HCT116 (cell line): ENCODE measurements around the gene LKAAEAR1. TPM values are rescaled to one million over a fixed set of nuclear protein-coding genes. Genes with fewer than 3 reads are reported as not detected.

Experiments
- ATAC-seq: fragments of 200-7000 bp; cut with Tn5 transposase; 2 replicates; pipeline ENCODE4 v1.9.1; 2020; ENCODE audit warnings: mild to moderate bottlenecking, moderate library complexity
- BruUV-seq: library from RNA; stranded (reverse); fragments of 400-500 nt; replicated peaks from 2 replicates; lab custom pipeline; 2021; lab: Mats Ljungman, UMichigan
- CTCF ChIA-PET: fragments of 300-600 bp; sonication (Branson Sonifier 250); formaldehyde crosslinking; loops from one replicate; lab custom pipeline; 2021; ENCODE audit warnings: antibody characterized with exemption; lab: Charles Lee
- POLR2A ChIA-PET: fragments of 300-600, 350-600 bp; sonication (Branson Sonifier 250); formaldehyde crosslinking; loops from one replicate; lab custom pipeline; 2021; ENCODE audit warnings: antibody characterized with exemption; lab: Charles Lee
- RAD21 ChIA-PET, 2 experiments: fragments of 300-600 bp; sonication (Branson Sonifier 250); formaldehyde crosslinking; loops; one replicate each; lab custom pipeline; 2023; ENCODE audit warnings: low total read pairs in 2 of 2; ENCODE audit not compliant: uncharacterized antibody in 2 of 2, unreplicated experiment in 2 of 2, low non-redundant PET in 1 of 2; lab: Charles Lee
- DNase-seq: peaks from one replicate; pipeline ENCODE4 v3.0.0-alpha.2; 2010; ENCODE audit warnings: low read depth, low spot score
- H2AFZ ChIP-seq: fragments of 200-600 bp; shearing (Covaris generic), sonication (generic); 2 replicates; pipeline ENCODE4 v1.6.1; 2017; ENCODE audit warnings: low read depth, mixed run types, mixed read lengths, antibody characterized with exemption, low read length; ENCODE audit not compliant: poor library complexity, severe bottlenecking
- H3K27ac ChIP-seq: 2 replicates; pipeline ENCODE4 v1.5.1; 2012; ENCODE audit warnings: low read depth, low read length
- H3K27me3 ChIP-seq: fragments of 200-600 bp; sonication (generic); 2 replicates; pipeline ENCODE4 v1.6.1; 2016; ENCODE audit warnings: mixed run types, low read length, mixed read lengths; ENCODE audit not compliant: insufficient read depth
- H3K36me3 ChIP-seq, 2 experiments: fragments of 200-500 bp in 1 of 2; fragments of 200-600 bp in 1 of 2; sonication (Bioruptor generic) in 1 of 2; sonication (generic) in 1 of 2; 2 replicates each; pipeline versions ENCODE4 v1.5.1 to v1.6.1; 2014 to 2016; ENCODE audit warnings: low read length in 2 of 2, inconsistent platforms in 1 of 2, mixed read lengths in 1 of 2, mixed run types in 1 of 2; ENCODE audit not compliant: insufficient read depth in 2 of 2, control insufficient read depth in 1 of 2
- H3K4me1 ChIP-seq, 2 experiments: fragments of 200-600 bp in 1 of 2; sonication (generic) in 1 of 2; 2 replicates each; pipeline versions ENCODE4 v1.5.1 to v1.6.1; 2012 to 2017; ENCODE audit warnings: low read length in 2 of 2, inconsistent platforms in 1 of 2, mild to moderate bottlenecking in 1 of 2, mixed read lengths in 1 of 2, mixed run types in 1 of 2, moderate library complexity in 1 of 2; ENCODE audit not compliant: insufficient read depth in 2 of 2, control insufficient read depth in 1 of 2
- H3K4me2 ChIP-seq: fragments of 200-600 bp; sonication (generic); 2 replicates; pipeline ENCODE4 v1.6.1; 2017; ENCODE audit warnings: mixed run types, low read length, mixed read lengths
- H3K4me3 ChIP-seq, 2 experiments: fragments of 200-600 bp in 1 of 2; sonication (generic) in 1 of 2; replicated peaks in 1 of 2; 2 replicates each; pipeline ENCODE4 v1.5.1; 2011 to 2016; ENCODE audit warnings: low read length in 2 of 2, control low read depth in 1 of 2, low read depth in 1 of 2, mild to moderate bottlenecking in 1 of 2, mixed read lengths in 1 of 2, mixed run types in 1 of 2
- H3K79me2 ChIP-seq: fragments of 200-600 bp; sonication (generic); 2 replicates; pipeline ENCODE4 v1.6.1; 2017; ENCODE audit warnings: mild to moderate bottlenecking, mixed run types, low read length, moderate library complexity, mixed read lengths; ENCODE audit not compliant: insufficient read depth
- H3K9ac ChIP-seq: fragments of 200-600 bp; sonication (generic); 2 replicates; pipeline ENCODE4 v1.6.1; 2016; ENCODE audit warnings: low read length, mixed read lengths
- H3K9me2 ChIP-seq: fragments of 200-600 bp; sonication (generic), shearing (Covaris generic); 2 replicates; pipeline ENCODE4 v1.6.1; 2017; ENCODE audit warnings: mixed run types, mild to moderate bottlenecking, moderate library complexity; ENCODE audit not compliant: insufficient read depth
- H3K9me3 ChIP-seq, 2 experiments: fragments of 200-500 bp in 1 of 2; fragments of 200-600 bp in 1 of 2; sonication (Bioruptor generic) in 1 of 2; sonication (generic) in 1 of 2; 2 replicates each; pipeline ENCODE4 v1.6.1; 2014 to 2017; ENCODE audit warnings: low read length in 2 of 2, mixed read lengths in 2 of 2, inconsistent platforms in 1 of 2, low read depth in 1 of 2, mild to moderate bottlenecking in 1 of 2, mixed run types in 1 of 2, moderate library complexity in 1 of 2; ENCODE audit not compliant: control insufficient read depth in 1 of 2, insufficient read depth in 1 of 2
- H4K20me1 ChIP-seq: fragments of 200-600 bp; sonication (generic), shearing (Covaris generic); 2 replicates; pipeline ENCODE4 v1.6.1; 2017; ENCODE audit warnings: mixed run types, mild to moderate bottlenecking, moderate library complexity; ENCODE audit not compliant: insufficient read depth
- CBX3 ChIP-seq: IDR thresholded peaks from 2 replicates; pipeline ENCODE4 v1.6.1; 2012; ENCODE audit warnings: low read depth
- CEBPB ChIP-seq: IDR thresholded peaks from 2 replicates; pipeline ENCODE4 v1.6.1; 2012; ENCODE audit warnings: low read depth
- ELF1 ChIP-seq: IDR thresholded peaks from 2 replicates; pipeline ENCODE4 v1.6.1; 2012; ENCODE audit warnings: low read depth, borderline replicate concordance
- EZH2 ChIP-seq: fragments of 200-600 bp; sonication (generic); IDR thresholded peaks from 2 replicates; pipeline ENCODE4 v1.6.1; 2017; ENCODE audit warnings: antibody characterized with exemption, mixed run types
- POLR2A ChIP-seq: IDR thresholded peaks from 2 replicates; pipeline ENCODE4 v1.7.0; 2011; ENCODE audit warnings: borderline replicate concordance; ENCODE audit not compliant: insufficient read depth, insufficient read length; ENCODE audit errors: extremely low read depth
- RAD21 ChIP-seq: IDR thresholded peaks from 2 replicates; pipeline ENCODE4 v1.6.1; 2012; ENCODE audit warnings: low read depth, mild to moderate bottlenecking
- SIN3A ChIP-seq: IDR thresholded peaks from 2 replicates; pipeline ENCODE4 v1.6.1; 2012; ENCODE audit warnings: low read depth
- SP1 ChIP-seq: IDR thresholded peaks from 2 replicates; pipeline ENCODE4 v1.6.1; 2012; ENCODE audit warnings: low read depth
- TCF7L2 ChIP-seq: IDR thresholded peaks from 2 replicates; pipeline ENCODE4 v1.7.0; 2011; ENCODE audit warnings: borderline replicate concordance, inconsistent platforms; ENCODE audit not compliant: insufficient read depth, insufficient read length; ENCODE audit errors: extremely low read depth
- YY1 ChIP-seq: IDR thresholded peaks from 2 replicates; pipeline ENCODE4 v1.6.1; 2011; ENCODE audit warnings: low read length, low read depth, moderate library complexity, mild to moderate bottlenecking; ENCODE audit not compliant: insufficient replicate concordance; ENCODE audit errors: extremely low read depth
- ZBTB33 ChIP-seq: IDR thresholded peaks from 2 replicates; pipeline ENCODE4 v1.6.1; 2011; ENCODE audit warnings: mild to moderate bottlenecking, low read length, moderate library complexity; ENCODE audit not compliant: insufficient replicate concordance; ENCODE audit errors: extremely low read depth
- ZFX ChIP-seq: fragments of 450-650 bp; IDR thresholded peaks from 2 replicates; pipeline ENCODE4 v1.6.1; 2017
- ZNF274 ChIP-seq: fragments of 200-500 bp; sonication (Bioruptor generic); IDR thresholded peaks from 2 replicates; pipeline ENCODE4 v1.6.1; 2014; ENCODE audit warnings: mild to moderate bottlenecking, low read depth, low read length, inconsistent platforms
- intact Hi-C: fragments of 100-400 bp; cut with micrococcal nuclease; formaldehyde crosslinking; loops from 2 replicates; pipeline ENCODE4 v1.10.0; 2022
- total RNA-seq: library from RNA; stranded (reverse); gene quantifications from one replicate; pipeline ENCODE4 v1.2.1, GENCODE V29; 2021; ENCODE audit not compliant: unreplicated experiment
- TF ChIP-seq, protein P1 (sequence below): IDR thresholded peaks from 2 replicates; pipeline ENCODE4 v1.6.1; 2012; ENCODE audit warnings: low read depth
- TF ChIP-seq, protein P2 (sequence below), 3 experiments: fragments of 200-600 bp in 1 of 3; sonication (generic) in 1 of 3; IDR thresholded peaks in 2 of 3; conservative IDR thresholded peaks in 1 of 3; 2 replicates each; pipeline ENCODE4 v1.5.1; 2012 to 2017; ENCODE audit warnings: low read depth in 2 of 3, low read length in 2 of 3, antibody characterized with exemption in 1 of 3, borderline replicate concordance in 1 of 3, control low read depth in 1 of 3, mild to moderate bottlenecking in 1 of 3, mixed read lengths in 1 of 3, mixed run types in 1 of 3, moderate library complexity in 1 of 3; ENCODE audit not compliant: insufficient read depth in 1 of 3
- TF ChIP-seq, protein P3 (sequence below): IDR thresholded peaks from 2 replicates; pipeline ENCODE4 v1.6.1; 2012

Gene LKAAEAR1
- total RNA-seq, 1 experiment from 2014 or later: not detected

- CTCF ChIA-PET: interaction anchor here (1.0 to 2.2 kb wide), 2 partner anchors 13 to 31 kb away, joined by 3 to 12 read pairs; partner anchors contain the start of gene LKAAEAR1
Observed at GRCh38 chr20:64070244-64070993, 13.8 kb downstream of the LKAAEAR1 start.

More at GRCh38 chr20:64070244-64070993, 13.8 kb downstream of the LKAAEAR1 start:
- Histone ChIP-seq H3K9ac (no peak overlapping the region), H3K9me2 (no peaks in the 10 kb centered on the region), H4K20me1 (no peaks in the 10 kb centered on the region), H3K9me3 (no peaks in the 10 kb centered on the region), H3K4me3 (no peak overlapping the region), H3K4me1 (peaks cover 21 to 22% of the 10 kb centered on the region in 2 experiments), H3K27me3 (no peaks in the 10 kb centered on the region), H3K27ac (no peak overlapping the region), H3K36me3 (no peaks in the 10 kb centered on the region), H3K4me2 (no peak overlapping the region), H2AFZ (no peak overlapping the region), H3K79me2 (no peaks in the 10 kb centered on the region)
- ATAC-seq (no peak), DNase-seq (no peak)
- ChIA-PET RAD21 (no interaction called here), POLR2A (no interaction called here)
- BruUV-seq: no TSS peak
- TF ChIP-seq ZFX (no peak), CEBPB (no peak), POLR2A (no peak), TCF7L2 (no peak), SP1 (no peak), RAD21 (no peak), ZNF274 (no peak), EZH2 (no peak), ZBTB33 (no peak), CBX3 (no peak), YY1 (no peak), SIN3A (no peak), ELF1 (no peak)
- TF ChIP-seq, protein P1, sequence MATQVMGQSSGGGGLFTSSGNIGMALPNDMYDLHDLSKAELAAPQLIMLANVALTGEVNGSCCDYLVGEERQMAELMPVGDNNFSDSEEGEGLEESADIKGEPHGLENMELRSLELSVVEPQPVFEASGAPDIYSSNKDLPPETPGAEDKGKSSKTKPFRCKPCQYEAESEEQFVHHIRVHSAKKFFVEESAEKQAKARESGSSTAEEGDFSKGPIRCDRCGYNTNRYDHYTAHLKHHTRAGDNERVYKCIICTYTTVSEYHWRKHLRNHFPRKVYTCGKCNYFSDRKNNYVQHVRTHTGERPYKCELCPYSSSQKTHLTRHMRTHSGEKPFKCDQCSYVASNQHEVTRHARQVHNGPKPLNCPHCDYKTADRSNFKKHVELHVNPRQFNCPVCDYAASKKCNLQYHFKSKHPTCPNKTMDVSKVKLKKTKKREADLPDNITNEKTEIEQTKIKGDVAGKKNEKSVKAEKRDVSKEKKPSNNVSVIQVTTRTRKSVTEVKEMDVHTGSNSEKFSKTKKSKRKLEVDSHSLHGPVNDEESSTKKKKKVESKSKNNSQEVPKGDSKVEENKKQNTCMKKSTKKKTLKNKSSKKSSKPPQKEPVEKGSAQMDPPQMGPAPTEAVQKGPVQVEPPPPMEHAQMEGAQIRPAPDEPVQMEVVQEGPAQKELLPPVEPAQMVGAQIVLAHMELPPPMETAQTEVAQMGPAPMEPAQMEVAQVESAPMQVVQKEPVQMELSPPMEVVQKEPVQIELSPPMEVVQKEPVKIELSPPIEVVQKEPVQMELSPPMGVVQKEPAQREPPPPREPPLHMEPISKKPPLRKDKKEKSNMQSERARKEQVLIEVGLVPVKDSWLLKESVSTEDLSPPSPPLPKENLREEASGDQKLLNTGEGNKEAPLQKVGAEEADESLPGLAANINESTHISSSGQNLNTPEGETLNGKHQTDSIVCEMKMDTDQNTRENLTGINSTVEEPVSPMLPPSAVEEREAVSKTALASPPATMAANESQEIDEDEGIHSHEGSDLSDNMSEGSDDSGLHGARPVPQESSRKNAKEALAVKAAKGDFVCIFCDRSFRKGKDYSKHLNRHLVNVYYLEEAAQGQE: no peak
- TF ChIP-seq, protein P2, sequence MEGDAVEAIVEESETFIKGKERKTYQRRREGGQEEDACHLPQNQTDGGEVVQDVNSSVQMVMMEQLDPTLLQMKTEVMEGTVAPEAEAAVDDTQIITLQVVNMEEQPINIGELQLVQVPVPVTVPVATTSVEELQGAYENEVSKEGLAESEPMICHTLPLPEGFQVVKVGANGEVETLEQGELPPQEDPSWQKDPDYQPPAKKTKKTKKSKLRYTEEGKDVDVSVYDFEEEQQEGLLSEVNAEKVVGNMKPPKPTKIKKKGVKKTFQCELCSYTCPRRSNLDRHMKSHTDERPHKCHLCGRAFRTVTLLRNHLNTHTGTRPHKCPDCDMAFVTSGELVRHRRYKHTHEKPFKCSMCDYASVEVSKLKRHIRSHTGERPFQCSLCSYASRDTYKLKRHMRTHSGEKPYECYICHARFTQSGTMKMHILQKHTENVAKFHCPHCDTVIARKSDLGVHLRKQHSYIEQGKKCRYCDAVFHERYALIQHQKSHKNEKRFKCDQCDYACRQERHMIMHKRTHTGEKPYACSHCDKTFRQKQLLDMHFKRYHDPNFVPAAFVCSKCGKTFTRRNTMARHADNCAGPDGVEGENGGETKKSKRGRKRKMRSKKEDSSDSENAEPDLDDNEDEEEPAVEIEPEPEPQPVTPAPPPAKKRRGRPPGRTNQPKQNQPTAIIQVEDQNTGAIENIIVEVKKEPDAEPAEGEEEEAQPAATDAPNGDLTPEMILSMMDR (IDR thresholded peaks at IDR 0.05 in 2 of 3, conservative IDR thresholded peaks at IDR 0.05 in 1 of 3; ENCODE audit: borderline replicate concordance in 1 of 3, insufficient read depth in 1 of 3, low read depth in 2 of 3, low read length in 2 of 3): no peak
- TF ChIP-seq, protein P3, sequence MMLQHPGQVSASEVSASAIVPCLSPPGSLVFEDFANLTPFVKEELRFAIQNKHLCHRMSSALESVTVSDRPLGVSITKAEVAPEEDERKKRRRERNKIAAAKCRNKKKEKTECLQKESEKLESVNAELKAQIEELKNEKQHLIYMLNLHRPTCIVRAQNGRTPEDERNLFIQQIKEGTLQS: no peak
- intact Hi-C loops: no loop called here
